Calu3 (cell line): ENCODE results near the gene DUSP12. TPM values are rescaled to one million over a fixed set of nuclear protein-coding genes. Genes with fewer than 3 reads are reported as not detected.
A peak's percentile ranks its signal among the peaks of the same experiment; 100 is the strongest.

Experiments
- Bru-seq: library from RNA; stranded (reverse); fragments of 400-500 nt; gene quantifications from one replicate; lab custom pipeline; 2021; lab: Mats Ljungman, UMichigan
- BruChase-seq, 2 experiments: library from RNA; stranded (reverse); fragments of 400-500 nt; gene quantifications; one replicate each; lab custom pipeline; 2021; lab: Mats Ljungman, UMichigan
- BruUV-seq: library from RNA; stranded (reverse); fragments of 400-500 nt; replicated peaks from 2 replicates; lab custom pipeline; 2021; lab: Mats Ljungman, UMichigan
- CTCF ChIA-PET: fragments of 300-600 bp; sonication (Branson Sonifier 250); formaldehyde crosslinking; loops from one replicate; lab custom pipeline; 2022; ENCODE audit warnings: antibody characterized with exemption; lab: Charles Lee
- DNase-seq: peaks from one replicate; pipeline ENCODE4 v3.0.0; 2022
- H3K27ac Mint-ChIP-seq: one replicate; pipeline ENCODE4 v1.8.0; 2022; ENCODE audit warnings: mixed read lengths; ENCODE audit not compliant: unreplicated experiment
- H3K27me3 Mint-ChIP-seq: one replicate; pipeline ENCODE4 v1.8.0; 2022; ENCODE audit warnings: mixed read lengths; ENCODE audit not compliant: unreplicated experiment
- H3K36me3 Mint-ChIP-seq: one replicate; pipeline ENCODE4 v1.8.0; 2022; ENCODE audit warnings: mild to moderate bottlenecking, moderate library complexity, mixed read lengths; ENCODE audit not compliant: insufficient read depth, unreplicated experiment
- H3K4me1 Mint-ChIP-seq: one replicate; pipeline ENCODE4 v1.8.0; 2022; ENCODE audit warnings: mild to moderate bottlenecking, low read depth, mixed read lengths; ENCODE audit not compliant: unreplicated experiment
- H3K4me3 Mint-ChIP-seq: one replicate; pipeline ENCODE4 v1.8.0; 2022; ENCODE audit warnings: mild to moderate bottlenecking, low read depth, moderate library complexity, mixed read lengths; ENCODE audit not compliant: unreplicated experiment
- H3K9me3 Mint-ChIP-seq: one replicate; pipeline ENCODE4 v1.8.0; 2022; ENCODE audit warnings: low read depth, mixed read lengths; ENCODE audit not compliant: unreplicated experiment
- CTCF ChIP-seq: fragments of 200-600 bp; IDR thresholded peaks from one replicate; pipeline ENCODE4 v1.8.0; 2022; ENCODE audit warnings: antibody characterized with exemption; ENCODE audit not compliant: unreplicated experiment
- intact Hi-C: fragments of 100-400 bp; cut with micrococcal nuclease; formaldehyde crosslinking; loops from one replicate; pipeline ENCODE4 v1.10.0; 2022; ENCODE audit not compliant: unreplicated experiment
- long read RNA-seq: library from polyadenylated mRNA; stranded (forward); transcript quantifications from one replicate; pipeline ENCODE4 v2.0.0, GENCODE V29; 2022
- total RNA-seq: library from RNA; stranded (reverse); gene quantifications from 2 replicates; pipeline ENCODE4 v1.2.3, GENCODE V29; 2022

The DUSP12 gene
- total RNA-seq (34.4 and 38.3 TPM in 2 replicates), Bru-seq, nascent RNA (percentile 93 among the genes with signal in this experiment), BruChase-seq, experiment 1, labeled RNA remaining after a 6-hour chase (percentile 88 among the genes with signal in this experiment), BruChase-seq, experiment 2, labeled RNA remaining after a 2-hour chase (percentile 92 among the genes with signal in this experiment)
- long read RNA-seq, transcript DUSP12-201 (6 exons, 1,270 nt), result major isoform, 37 of 70 reads
- long read RNA-seq, partial matches to known transcripts, result 1 of 70 reads
- long read RNA-seq, other reads (novel, unspliced or antisense), result 32 of 70 reads

GRCh38 chr1:161749509-161750407 is at the start of gene DUSP12:
TSS of gene DUSP12 (plus strand) at chr1:161749786. CDS start at chr1:161749802, 16 bp downstream.
- Mint-ChIP-seq H3K27me3 (peaks cover 7% of the 10 kb centered on the region), H3K36me3 (peaks cover 44% of the 10 kb centered on the region), H3K4me3 (peak within 1 kb of the TSS; percentile 98), H3K4me1 (peaks cover 29% of the 10 kb centered on the region), H3K9me3 (peaks cover 2% of the 10 kb centered on the region), H3K27ac (peak within 1 kb of the TSS; percentile 90)
- TF ChIP-seq CTCF, result peak; percentile 21
- DNase-seq, result peak; percentile 97
- BruUV-seq, result TSS peak; percentile 82
- CTCF ChIA-PET, result interaction anchor here (0.6 to 1.6 kb wide), 4 partner anchors 8 to 287 kb away, joined by 4 to 8 read pairs (median 6); no protein-coding TSS in a partner anchor
- intact Hi-C loops, result loop anchor here (10.0 kb wide), 2 partner anchors 185 to 545 kb away; partner anchors contain the start of gene NDUFS2

DNA sequence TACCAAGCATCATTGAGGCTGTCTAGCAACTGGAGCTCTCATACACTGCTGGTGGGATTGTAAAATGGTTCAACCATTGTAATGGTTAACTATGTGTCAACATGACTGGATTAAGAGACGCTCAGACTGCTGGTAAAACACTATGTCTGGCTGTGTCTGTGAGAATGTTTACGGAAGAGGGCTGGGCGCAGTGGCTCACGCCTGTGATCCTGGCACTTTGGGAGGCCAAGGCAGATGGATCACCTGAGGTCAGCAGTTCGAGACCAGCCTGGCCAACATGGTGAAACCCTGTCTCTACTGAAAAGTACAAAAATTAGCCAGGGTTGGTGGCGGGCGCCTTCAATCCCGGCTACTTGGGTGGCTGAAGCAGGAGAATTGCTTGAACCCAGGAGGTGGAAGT is 47.3 kb upstream of the DUSP12 start:
- Mint-ChIP-seq H3K9me3 (no peaks in the 10 kb centered on the region), H3K4me1 (peaks cover 15% of the 10 kb centered on the region), H3K27me3 (peaks cover 12% of the 10 kb centered on the region), H3K4me3 (no peak overlapping the region), H3K36me3 (no peaks in the 10 kb centered on the region), H3K27ac (peak overlapping the region; percentile 9)
- CTCF ChIA-PET, result interaction anchor here (0.6 kb wide), 1 partner anchor 24 kb away, joined by 3 read pairs; no protein-coding TSS in a partner anchor
- DNase-seq, result peak; percentile 60
- intact Hi-C loops, result no loop called here
- no peak for TF ChIP-seq CTCF
- no TSS peak for BruUV-seq

- H3K27ac Mint-ChIP-seq, result no peak overlapping the region
- no peak for TF ChIP-seq CTCF
- CTCF ChIA-PET, result interaction anchor here (0.9 kb wide), 1 partner anchor 16 kb away, joined by 5 read pairs; no protein-coding TSS in a partner anchor
- H3K36me3 Mint-ChIP-seq, result no peaks in the 10 kb centered on the region
- no TSS peak for BruUV-seq
- no peak for DNase-seq
- H3K9me3 Mint-ChIP-seq, result no peaks in the 10 kb centered on the region
- peaks cover 15% of the 10 kb centered on the region for H3K4me1 Mint-ChIP-seq
- no peak overlapping the region for H3K4me3 Mint-ChIP-seq
- intact Hi-C loops, result no loop called here
- no peaks in the 10 kb centered on the region for H3K27me3 Mint-ChIP-seq
Measured at GRCh38 chr1:161705537-161705936, 44.0 kb upstream of the DUSP12 start.

GRCh38 chr1:161706113-161706481 is 43.5 kb upstream of the DUSP12 start:
- no TSS peak for BruUV-seq
- DNase-seq, result no peak
- no peaks in the 10 kb centered on the region for H3K36me3 Mint-ChIP-seq
- CTCF ChIA-PET, result no interaction called here
- H3K27ac Mint-ChIP-seq, result no peak overlapping the region
- no peak for TF ChIP-seq CTCF
- peaks cover 15% of the 10 kb centered on the region for H3K4me1 Mint-ChIP-seq
- intact Hi-C loops, result no loop called here
- no peak overlapping the region for H3K4me3 Mint-ChIP-seq
- H3K9me3 Mint-ChIP-seq, result no peaks in the 10 kb centered on the region
- no peaks in the 10 kb centered on the region for H3K27me3 Mint-ChIP-seq
